Stimulated activated CD8-positive, alpha-beta memory T cell treated with anti-CD3 and anti-CD28 coated beads, Interleukin-2, amount 100 ng/mL, for 1 hour (primary cell): ENCODE data around the gene IGF1R.
"Not testable (repeated sequence)": the region's sequence is repeated elsewhere in the genome, so short reads cannot be mapped to it uniquely, and the experiment has no call there.

Source experiments
- DNase-seq, 2 donors: peaks; one replicate each; pipeline ENCODE4 v3.0.0-alpha.2; 2020; ENCODE audit warnings: low read depth in 2 of 2

Gene IGF1R

DNA sequence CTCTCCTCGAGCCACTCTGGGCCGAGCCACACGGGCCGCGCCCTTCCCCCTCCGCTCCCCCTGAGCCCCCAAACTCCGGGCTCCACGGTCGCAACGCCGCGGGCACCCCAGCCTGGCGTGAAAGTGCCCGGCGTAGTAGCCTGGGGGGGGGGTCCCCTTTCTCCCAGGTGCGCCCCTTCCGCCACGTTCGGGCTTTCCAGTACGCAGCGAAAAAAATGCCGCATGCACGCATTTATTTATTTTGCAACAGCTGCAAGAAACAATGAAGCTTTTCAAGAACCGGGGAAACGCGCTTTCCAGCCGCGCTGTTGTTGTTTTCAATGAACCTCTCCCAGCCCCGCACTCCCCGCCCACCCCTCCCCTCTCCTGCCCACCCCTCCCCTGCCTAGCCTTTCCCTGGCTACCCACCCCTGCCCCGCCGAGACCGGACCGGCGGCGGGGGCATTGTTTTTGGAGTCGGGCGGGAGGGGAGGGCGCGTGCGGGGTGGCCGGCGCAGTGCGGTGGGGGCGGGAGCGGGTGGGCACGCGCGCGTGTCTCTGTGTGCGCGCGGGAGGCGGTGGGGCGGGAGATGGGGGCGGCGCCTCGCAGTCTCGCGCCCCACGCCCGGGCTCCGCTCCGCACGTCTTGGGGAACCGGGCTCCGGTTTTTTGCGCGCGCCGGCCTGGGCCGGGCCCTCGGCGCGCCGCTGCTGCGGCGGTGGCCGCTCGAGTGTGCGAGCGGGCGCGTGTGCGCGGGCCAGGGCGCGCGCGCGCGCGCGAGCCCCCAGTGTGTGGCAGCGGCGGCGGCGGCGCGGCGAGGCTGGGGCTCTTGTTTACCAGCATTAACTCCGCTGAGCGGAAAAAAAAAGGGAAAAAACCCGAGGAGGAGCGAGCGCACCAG, at the start of gene IGF1R:
Gene IGF1R (plus strand): TSS at position 766 of the 880 bp plus-strand sequence. CDS start 1,043 bp downstream, outside the sequence.
- peak; percentile 71 to 75 for DNase-seq

DNA sequence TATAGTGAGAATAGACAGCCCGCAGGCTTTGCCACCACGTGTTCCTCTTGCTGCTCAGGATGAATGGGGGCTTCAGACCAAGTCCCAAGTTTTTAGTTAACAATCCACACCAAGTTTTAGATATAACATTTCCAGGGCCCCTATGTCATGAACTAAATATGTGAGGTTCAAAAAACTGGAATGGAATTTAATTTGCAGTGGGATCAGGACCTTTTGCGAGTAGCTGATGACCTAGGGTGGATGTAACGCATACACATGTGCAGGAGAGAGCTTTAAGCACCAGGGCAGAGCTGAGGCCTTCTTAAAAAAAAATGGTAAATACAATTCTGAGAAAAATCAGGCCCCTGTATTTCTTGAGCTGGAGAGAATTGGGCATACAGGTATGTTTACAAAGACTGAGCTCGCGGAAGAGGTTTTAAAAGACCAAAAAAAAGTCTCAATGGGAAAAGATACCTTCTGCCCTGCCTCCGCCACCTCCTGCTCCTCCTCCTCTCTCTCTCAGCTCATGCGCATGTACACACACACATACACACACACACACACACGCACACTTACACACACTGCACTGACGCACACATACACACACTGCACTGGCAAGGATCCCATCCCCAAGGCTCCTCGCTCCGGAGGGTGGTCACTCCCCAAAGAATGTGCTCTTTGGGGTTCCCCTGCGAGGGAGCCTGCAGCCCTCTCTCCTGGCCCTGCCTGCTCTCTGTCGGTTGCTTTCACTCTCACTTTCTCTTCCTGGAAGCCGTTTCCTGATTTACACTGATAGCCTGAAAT, 48.2 kb upstream of the IGF1R start:
- peak in 1 of 2 donors; percentile 1 for DNase-seq

DNA sequence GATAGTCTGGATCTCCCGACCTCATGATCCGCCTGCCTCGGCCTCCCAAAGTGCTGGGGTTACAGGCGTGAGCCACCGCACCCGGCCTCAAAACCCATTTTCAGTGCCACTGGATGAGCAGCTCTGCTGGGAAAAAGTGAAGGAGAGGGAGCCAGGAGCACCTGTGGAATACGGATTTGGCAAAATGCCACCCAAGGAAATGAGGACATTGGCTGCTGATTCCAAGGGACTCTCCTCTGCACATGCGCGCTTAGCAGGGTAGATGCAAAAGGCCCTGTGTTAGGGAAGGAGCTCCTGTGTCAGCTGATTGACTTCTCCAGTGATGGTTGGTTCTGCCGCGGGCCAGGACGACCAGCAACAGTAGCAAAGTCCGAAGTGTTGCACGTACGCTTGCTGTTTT, 43.4 kb upstream of the IGF1R start:
- DNase-seq = no peak

DNA sequence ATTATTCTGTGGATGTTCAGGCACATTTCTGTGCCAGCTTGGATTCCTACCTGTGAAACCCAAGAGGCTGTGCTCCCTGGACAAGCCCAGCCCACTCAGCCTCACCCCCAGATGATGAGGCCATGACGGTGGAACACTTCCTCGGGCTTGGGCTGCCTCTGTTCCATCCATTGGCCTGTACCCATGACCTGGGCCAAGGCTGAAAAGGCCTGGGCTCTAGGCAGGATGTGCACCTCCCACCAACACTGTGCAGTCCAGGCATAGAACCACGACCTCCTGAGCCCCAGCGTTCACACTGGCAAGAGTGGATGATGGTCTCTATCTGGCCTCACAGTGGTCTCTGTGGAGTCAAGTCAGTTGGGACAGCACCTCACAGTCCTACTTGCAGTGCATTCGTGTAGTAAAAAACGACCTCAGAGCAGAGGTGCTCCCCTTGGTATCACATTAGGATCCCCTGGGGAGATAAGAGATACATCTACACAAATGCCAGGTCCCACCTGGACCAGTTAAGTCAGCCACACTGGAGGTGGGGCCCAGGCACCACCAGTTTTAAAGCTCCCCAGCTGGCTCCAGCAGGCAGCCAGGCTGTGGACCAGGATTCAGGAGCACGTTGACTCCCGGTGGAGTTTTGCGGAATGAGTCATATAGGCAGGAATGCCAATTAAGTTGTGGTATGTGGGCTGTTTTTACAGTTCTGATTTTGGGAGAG, 39.0 kb upstream of the IGF1R start:
- DNase-seq = no peak

DNA sequence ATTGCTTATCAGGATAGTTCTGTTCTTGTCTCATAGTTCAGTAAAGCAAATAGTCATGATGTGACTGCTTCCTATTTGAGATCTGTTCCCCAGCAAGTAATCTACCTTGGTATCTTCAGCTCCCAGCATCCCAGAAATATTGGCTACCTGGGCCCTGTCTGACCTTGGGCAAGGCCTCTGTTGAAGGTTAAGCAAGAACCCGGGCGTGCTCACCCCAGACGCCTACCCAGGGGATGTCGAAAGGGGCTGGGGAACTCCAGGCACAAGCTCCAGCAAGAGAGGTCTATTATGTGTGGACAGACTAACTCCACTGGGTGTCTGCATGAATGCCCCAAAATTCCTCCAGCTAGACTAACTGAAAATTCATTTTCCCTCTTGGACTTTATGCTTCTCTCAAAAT, 37.3 kb upstream of the IGF1R start:
- no peak for DNase-seq

DNA sequence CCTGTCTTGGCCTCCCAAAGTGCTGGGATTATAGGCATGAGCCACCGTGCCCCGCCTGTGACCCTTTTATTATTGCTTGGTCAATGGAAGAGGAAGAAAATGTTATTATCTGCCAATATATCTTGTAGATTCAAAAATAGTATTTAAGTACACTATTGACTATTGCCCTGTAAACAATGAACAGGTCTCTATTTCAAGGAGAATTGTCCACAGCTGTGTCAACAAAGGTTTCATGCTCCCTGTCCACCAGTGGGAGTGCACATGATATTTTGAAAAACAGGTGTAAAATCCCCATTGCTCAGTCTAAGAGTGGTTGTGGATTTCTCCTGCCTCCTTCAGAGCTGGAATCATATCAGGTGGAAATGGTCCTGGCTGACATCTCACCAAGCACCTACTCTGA, 36.5 kb upstream of the IGF1R start:
- DNase-seq = no peak

DNA sequence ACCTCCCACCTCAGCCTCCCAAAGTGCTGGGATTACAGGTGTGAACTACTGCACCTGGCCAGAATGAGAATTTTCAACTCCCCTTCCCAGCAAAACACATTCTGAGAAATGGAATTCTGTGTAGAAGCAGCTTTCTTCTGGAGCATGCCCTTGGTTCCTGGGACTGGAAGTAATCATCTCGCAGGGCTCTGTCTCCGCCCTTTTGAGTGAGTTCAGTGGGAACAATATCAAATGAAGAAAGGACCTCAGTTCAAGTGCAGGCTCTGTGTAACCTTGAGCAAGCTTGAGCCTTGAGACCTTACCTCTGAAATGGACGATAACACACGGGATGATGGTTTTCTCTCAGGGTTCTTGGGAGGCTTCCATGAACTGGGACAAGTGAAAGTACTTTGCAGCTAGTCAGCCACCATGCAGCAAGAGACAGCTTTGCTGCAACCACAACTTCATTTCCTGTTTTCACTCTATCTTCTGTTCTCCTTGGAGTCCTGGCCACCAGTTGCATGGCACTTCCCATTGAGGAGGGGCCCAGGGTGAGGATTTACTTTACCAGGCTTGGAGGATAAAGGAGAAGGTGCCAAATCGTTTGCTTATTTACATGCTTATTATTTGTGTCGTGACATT, 35.7 kb upstream of the IGF1R start:
- DNase-seq = no peak

DNA sequence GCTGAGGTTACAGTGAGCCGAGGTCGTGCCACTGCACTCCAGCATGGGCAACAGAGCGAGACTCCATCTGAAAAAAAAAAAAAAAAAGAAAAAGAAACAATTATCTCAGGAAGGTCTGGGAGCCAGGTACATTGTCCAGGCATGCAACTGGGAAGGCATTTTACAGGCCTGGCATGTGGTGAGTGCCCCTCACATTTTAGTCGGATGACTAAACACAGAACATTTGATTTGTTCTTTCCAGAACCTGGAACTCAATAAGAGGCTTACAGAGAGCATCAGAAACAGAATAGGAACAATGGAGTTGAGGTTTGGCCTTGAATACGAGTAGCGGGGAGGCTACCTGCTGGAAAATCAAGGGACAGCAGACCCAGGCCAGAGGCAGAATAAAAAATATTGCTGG, 33.7 kb upstream of the IGF1R start:
- no peak for DNase-seq

DNA sequence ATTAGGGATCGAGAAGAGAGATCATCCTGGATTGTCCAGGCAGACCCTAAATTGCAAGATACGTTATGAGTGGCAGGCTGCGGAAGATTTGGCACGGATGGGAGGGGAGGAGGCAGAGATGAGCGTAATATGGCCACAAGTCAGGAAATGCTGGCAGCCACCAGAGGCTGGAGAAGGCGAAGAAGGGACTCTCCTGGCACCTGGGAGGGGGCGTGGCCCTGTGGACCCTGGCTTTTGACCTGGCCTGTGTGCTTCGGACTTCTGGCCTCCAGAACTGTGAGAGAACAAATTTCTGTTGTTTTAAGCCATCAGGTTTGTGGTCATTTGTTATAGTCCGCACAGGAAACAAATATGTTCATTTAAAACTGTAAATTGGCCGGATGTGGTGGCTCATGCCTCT, 31.9 kb upstream of the IGF1R start:
- no peak for DNase-seq

DNA sequence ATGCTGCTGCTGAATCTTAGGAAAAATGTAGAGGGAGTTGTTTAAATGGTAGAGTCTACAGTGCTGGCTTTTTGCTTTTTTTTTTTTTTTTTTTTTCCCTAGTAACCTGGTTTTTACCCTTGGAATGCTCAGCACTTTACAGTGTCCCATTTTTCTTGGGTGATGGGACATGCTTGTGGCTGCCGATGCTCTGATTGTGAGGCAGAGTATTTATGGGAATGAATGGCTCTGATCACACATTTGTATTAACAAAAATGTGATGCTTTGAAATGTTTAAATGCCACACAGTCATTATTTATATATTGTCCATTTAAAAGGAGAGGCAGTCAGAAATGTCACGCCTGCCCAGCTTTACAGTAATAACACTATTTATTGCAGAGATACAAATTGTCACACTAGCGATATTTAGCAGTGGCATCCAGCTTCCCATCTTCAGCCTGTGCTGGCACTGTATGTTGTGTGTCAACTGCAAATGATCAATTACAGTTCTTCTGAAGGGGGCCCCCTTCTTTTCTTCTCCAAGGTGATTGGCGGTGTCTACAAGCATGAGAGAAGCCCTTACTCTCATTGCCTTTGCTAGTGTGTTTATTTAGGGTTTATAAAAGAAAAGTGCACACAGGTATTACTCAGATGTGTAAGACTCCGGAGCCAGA, 30.9 kb upstream of the IGF1R start:
- DNase-seq = no peak

DNA sequence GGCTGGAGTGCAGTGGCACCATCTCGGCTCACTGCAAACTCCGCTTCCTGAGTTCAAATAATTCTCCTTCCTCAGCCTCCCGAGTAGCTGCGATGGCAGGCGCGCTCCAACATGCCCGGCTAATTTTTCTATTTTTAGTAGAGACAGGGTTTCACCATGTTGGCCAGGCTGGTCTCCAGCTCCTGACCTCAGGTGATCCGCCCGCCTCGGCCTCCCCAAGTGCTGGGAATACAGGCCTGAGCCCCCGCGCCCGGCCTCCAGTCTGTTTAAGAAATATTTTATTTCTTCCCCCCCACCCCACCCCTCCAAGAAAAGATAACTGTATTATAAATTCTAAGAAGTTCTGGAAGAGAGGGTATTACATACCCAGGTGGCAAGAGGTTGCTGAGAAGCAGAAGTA, 29.8 kb upstream of the IGF1R start:
- not testable (repeated sequence) for DNase-seq

DNA sequence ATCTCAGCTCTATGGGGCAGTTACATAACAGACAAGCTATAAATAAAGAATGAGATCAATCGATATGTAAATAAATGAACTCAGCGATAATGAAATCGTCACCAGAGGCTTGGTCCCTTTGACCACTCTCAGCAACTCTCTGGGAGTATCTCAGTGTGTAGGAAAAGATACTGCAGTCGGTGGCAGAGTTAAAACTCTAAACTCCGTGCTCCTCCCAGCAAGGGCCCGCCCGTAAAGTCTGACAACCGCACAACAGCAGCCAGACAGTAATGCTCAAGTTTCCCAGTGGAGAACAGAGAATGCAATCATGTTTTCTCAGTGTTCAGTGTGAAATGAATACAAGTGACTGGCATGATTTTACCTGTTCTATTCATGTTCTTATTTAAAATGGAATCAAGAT, 28.3 kb upstream of the IGF1R start:
- no peak for DNase-seq

DNA sequence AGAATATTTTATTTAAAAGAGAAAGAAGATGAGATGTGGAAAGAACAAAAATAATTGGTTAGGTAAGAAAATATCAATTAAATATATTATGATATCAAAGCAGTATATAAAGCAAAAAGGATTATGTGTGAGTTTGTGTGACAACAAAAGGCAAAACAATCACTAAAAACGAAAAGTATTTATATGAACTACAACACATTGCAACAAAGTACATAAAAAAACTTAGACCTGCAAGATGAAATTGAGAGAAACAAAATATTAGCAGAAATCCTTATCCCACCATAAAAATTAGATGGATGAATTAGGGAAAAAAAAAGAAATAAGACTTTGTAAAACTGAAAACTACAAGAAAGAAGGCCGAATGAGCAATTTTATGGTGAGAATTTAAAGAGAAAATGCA, 27.3 kb upstream of the IGF1R start:
- DNase-seq = no peak

DNA sequence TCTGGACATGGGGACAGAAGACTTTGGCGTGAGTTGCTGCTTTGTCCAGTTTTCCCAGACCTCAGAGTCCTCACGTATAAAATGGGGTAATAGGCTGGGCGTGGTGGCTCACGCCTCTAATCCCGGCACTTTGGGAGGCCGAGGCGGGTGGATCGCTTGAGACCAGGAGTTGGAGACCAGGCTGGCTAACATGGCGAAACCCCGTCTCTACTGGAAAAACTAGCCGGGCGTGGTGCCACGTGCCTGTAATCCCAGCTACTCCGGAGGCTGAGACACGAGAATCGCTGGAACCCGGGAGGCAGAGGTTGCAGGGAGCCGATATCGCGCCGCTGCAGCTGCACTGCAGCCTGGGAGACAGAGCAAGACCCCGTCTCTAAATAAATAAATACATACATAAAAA, 22.7 kb upstream of the IGF1R start:
- no peak for DNase-seq

DNA sequence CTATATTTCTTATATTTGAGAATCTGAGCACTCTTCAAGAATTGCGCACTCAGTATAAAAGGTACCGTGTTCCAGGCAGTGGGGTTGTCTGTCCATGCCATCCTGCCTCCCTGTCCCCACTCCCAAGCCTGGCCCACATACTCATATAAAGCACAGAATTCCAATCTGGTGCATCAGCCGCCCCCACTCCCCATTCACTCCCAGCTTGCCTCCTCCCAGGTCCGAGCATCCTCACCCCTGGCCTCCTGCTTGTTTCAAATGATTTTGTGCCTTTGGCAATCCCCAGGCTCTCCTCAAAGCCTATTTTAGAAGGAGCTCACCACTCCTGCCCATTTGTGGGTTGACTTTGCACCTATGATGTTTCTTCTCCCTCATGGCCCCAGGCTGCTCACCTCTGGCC, 22.2 kb upstream of the IGF1R start:
- no peak for DNase-seq

DNA sequence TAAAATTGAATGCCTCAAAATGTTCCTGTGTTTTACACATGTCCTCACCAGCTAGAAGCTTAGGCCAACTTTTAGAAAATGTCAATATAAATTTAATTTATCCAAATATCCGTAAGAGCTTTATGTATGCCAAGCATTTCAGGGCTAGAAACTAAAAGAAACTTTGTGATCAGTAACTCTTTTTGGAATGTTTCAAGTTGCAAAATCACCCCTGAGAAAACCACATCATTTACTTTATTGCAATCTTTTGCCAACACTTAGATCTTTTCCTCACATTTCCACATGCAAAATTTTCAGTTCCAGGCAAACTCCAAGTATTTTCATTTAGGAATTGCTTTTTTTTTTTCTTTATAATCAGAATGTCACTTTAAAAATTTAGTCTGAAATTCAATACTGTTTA, 20.1 kb upstream of the IGF1R start:
- no peak for DNase-seq

DNA sequence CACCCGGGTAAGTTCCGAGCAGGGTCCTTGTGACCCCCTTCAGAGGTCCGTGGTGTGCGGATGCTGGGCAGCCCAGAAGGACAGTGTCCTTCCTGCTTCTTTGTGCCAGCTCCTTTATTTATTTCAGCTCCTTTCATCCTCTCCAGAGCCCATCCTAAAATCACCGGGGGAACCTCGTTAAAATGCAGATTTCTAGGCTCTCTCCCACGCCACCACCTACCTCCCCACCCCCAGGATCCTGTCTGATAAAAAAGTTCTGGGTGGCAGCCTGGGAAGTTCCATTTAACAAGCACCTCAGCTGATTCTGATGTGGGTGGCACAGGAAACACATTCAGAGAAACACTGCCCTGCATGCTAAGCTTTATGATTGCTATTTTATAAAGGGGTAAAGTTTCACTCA, 12.5 kb upstream of the IGF1R start:
- no peak for DNase-seq

DNA sequence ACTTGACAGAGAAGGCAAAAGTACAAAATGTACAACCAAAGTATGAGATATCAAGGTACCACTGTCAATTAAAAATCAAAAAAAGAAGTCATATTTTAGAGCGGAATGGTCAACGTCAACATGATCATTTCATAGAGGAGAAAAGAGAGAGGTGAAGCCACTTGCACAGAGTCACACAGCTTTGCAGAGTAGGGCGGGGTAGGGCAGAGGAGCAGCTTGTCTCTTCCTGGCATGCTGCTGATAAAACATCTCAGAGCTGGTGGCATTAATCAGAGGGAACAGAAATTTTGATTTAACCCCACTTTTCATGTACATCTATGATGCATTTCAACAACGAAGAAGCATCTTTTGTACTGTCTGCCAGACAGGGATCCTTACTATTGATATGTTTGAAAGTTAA, 5.2 kb upstream of the IGF1R start:
- DNase-seq = no peak

DNA sequence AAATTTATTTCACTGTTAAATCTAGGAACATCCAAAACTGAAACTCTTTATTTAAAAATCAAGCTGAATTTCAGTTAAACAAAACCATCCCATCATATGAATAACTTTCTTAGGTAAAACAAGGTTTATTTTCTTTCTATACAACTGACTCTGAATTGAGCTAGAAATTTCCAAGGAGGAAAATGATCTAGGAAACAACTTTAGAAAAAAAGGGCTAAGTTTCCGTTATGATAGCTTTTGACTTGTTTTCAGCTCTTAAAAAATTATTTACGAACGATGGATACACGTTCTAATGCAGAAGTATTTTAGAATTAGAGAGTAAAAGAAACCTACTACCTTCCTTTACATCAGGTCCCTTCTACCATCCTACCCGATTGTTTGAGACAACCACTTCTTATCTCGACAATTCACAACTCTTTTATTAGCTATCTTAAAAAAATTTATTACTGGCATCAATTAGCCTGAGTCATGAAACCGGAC, 1.8 kb upstream of the IGF1R start:
- DNase-seq = no peak

DNA sequence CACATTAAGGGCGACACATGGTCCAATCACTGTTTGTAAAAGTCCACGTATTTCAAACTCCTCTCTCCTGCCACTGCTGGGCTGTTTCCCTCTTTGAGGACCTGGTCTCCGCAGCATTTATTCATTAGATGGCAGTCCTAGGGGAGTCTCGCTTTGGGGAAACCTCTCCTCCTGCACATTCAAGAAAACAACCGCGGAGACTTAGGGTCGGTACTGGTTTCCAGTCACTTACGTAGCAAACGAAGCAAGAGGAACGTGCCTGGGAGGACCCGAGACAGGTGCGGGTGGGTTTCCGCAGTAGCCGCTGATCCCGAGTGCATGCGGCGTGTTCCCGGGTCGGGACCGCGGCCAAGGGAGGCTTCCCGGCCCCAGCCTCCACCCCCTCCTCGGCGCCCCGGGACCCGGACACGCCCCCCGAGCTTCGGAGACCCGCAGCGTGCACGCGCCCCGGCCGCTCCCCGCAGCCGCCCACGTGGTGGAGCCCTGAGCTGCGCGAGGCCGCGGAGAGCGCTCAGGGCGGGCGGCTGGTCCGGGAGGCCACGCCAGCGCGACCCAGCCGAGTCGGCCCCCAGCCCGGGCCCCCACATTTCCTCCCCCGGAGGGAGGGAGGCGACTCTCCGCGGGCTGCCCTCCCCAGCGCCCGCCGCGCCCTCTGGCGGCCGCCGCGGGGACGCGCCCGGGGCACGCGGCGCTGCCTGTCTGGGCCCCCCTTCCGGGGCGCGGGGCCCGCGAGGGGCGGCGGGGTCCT, 1.1 kb upstream of the IGF1R start:
- peak in 1 of 2 donors; percentile 31 for DNase-seq
